Stomach (tissue), 4 donors: ENCODE results near the gene SBF2.

ENCODE experiments used
- EP300 ChIP-seq: sonication (generic); formaldehyde crosslinking; IDR thresholded peaks from one replicate; pipeline ENCODE4 v1.6.1; 2017; ENCODE audit warnings: antibody characterized with exemption
- POLR2A ChIP-seq, 4 donors: fragments of 450-650 bp; IDR thresholded peaks; one replicate each; pipeline ENCODE4 v1.6.1; 2016; ENCODE audit warnings: antibody characterized with exemption in 4 of 4, control low read depth in 2 of 4, mild to moderate bottlenecking in 1 of 4, moderate library complexity in 1 of 4
- POLR2AphosphoS5 ChIP-seq, 3 donors: sonication (generic); formaldehyde crosslinking; IDR thresholded peaks; one replicate each; pipeline ENCODE4 v1.6.1; 2016; ENCODE audit warnings: antibody characterized with exemption in 3 of 3
- TF ChIP-seq, protein P1 (sequence below), 7 experiments: fragments of 450-650 bp in 4 of 7; fragments of 200-600 bp in 3 of 7; sonication (generic) in 3 of 7; IDR thresholded peaks; one replicate each; pipeline ENCODE4 v1.5.1; 2016 to 2019; ENCODE audit warnings: antibody characterized with exemption in 7 of 7, control low read depth in 2 of 7, mild to moderate bottlenecking in 1 of 7

GRCh38 chr11:10323793-10324170 is 29.8 kb upstream of the SBF2 start:
- TF ChIP-seq POLR2AphosphoS5 (IDR thresholded peaks at IDR 0.05) (no peak), EP300 (no peak), POLR2A (IDR thresholded peaks at IDR 0.05) (no peak)
- TF ChIP-seq, protein P1, sequence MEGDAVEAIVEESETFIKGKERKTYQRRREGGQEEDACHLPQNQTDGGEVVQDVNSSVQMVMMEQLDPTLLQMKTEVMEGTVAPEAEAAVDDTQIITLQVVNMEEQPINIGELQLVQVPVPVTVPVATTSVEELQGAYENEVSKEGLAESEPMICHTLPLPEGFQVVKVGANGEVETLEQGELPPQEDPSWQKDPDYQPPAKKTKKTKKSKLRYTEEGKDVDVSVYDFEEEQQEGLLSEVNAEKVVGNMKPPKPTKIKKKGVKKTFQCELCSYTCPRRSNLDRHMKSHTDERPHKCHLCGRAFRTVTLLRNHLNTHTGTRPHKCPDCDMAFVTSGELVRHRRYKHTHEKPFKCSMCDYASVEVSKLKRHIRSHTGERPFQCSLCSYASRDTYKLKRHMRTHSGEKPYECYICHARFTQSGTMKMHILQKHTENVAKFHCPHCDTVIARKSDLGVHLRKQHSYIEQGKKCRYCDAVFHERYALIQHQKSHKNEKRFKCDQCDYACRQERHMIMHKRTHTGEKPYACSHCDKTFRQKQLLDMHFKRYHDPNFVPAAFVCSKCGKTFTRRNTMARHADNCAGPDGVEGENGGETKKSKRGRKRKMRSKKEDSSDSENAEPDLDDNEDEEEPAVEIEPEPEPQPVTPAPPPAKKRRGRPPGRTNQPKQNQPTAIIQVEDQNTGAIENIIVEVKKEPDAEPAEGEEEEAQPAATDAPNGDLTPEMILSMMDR (IDR thresholded peaks at IDR 0.05): no peak
